ENCODE results near the gene LPCAT3.

The LPCAT3 gene

DNA sequence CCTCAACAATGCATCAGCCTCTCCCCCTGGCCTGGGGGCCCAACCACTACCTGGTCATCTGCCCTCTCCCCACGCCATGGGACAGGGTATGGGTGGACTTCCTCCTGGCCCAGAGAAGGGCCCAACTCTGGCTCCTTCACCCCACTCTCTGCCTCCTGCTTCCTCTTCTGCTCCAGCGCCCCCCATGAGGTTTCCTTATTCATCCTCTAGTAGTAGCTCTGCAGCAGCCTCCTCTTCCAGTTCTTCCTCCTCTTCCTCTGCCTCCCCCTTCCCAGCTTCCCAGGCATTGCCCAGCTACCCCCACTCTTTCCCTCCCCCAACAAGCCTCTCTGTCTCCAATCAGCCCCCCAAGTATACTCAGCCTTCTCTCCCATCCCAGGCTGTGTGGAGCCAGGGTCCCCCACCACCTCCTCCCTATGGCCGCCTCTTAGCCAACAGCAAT, 82.1 kb downstream of the LPCAT3 start:
- DNase-seq: no peak

GRCh38 chr12:6935371-6936193, 82.7 kb downstream of the LPCAT3 start:
- no peak for DNase-seq

DNA sequence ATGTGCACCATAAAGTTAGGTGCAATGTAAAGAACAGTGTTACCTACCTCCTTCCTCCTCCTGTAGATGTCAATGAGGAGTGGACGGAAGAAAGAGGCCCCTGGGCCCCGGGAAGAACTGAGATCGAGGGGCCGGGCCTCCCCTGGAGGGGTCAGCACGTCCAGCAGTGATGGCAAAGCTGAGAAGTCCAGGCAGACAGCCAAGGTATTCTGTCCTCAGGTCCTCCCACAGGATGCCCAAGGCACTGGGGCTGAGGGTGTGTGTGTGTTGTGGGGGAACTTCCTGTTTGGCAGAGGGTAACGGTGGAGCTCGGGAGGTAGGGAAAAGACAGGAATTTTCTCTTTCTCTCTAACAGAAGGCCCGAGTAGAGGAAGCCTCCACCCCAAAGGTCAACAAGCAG, 84.2 kb downstream of the LPCAT3 start:
- no peak for DNase-seq

DNA sequence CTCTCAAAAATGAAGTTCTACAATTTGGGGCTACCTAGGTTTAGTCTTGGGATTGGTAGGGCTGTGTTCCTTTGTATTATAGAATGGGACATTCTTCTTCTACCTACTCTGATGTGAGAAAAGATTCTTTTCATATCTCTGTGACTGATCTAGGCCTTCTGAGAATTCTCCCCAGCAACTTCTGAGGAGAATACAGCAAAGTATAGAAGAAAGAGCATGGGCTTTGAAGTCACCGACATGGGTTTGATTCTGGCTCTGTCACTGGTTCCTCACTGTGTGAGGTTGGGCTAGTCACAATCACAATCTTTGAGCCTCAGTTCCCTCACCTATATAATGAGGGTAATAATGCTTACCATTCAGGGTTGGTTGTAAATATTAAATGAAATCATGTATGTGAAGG, 85.5 kb downstream of the LPCAT3 start:
- no peak for DNase-seq

DNA sequence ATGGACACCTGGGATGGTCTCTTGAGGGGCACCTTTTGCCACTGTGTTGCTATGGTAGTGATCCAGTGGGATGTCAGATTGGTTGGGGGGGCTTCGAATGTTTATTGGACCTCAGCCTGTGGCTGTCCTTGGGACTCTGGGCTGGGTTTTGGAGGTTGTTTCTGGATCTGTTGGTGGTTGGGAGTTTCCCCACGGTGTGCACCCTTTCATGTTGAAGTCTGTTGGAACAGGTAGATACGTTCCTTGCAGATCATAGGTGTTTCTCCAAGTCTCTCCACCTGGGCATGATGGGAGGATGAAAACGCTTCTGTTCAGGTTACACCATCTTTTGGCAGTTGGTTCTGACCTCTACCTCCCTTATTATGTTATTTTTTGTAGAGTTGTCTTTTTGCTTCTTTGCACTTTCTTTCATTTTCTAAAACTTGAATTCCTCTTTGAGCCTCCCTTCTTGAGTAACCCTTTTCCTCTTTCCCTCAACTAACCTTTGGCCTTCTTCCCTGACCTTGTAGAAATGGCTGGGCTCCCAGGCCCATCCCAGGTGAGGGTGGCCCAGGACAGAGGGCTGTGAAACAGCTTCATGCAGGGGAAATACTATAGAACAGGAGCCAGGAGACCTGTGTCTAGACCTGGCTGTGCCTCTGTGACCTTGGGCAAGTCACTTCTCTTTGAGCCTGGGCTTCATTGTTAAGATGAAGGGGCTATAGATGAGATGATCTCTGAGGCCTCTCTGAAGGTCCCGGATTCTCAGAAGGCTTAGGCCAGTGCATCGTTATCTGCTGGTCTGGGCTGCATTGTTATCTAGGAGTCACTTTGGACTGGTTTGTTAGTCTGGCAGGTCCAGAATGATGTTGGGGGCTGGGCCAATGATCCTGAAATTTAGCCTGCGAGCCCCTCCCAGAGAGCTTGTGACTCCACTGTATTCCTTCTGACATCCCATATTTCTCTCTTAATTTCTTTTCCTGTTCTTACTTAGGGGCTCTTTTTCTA, 88.5 kb downstream of the LPCAT3 start:
- DNase-seq: no peak

DNA sequence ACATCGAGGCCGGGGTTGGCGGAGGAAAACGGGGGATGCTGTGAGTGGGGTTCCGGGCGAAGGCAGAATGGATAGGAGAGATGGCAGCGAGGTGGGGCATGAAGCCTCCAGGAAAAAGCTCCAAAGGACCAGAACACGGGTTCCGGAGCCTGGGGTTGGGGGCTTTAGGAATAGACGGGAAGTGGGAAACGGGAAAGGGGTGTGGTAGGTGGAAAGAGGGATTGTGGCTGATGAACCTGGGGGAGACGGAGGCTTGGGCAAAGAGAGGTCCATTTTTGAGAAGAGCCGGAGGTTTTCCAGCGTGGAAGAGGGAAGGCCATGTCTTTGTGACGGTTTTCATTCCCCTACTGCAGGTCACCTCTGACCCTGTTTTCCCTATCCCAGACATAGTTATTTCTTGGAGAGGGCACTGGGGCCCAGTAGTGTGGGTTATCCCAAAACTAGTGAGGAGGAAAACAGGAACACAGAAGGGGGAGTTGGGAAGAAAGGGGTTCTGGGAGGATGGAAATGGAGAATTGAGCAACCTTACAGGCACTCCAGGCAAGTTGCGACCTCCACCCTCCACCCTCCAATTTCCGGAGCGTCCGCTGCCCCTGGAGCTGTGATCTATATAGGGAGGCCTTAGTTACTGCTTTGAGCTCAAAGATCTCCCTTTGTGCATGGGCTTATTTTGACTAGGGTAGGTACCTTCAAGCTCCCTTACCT, 89.4 kb downstream of the LPCAT3 start:
- DNase-seq: no peak

DNA sequence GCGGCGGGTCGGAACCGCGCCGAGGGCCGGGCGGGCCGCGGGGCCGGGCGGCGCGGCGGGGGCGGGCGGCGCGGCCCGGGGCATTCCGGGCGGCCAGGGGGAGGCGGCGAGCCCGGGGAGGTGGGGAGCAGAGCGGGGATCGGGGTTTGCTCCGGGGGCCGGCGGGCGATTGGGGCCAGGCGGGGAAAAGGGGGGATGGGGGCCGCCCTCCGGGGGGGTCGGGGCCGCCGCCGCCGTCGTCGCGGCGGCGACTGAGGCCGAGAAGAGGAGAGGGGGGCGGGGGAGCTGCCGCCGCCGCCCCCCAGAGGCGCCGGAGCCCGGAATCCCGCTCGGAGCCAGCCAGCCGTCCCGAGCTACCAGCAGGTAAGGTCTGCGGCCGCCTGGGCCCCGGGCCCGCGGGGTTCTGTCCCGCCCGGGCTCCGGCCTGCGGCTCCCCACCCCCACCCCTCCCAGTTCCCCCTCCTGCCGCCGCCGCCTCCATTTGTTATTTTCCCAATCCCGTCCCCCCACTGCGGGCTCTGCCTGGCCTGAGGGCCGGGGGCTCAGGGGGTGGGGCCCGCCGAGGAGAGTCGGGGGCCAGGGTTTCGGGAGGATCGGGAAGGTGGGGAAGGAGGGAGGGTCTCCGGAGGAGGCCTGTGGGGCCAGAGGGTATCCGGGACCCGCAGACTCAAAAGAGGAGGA, 90.1 kb downstream of the LPCAT3 start:
- DNase-seq: peak; percentile 20

GRCh38 chr12:6927379-6928021, 90.8 kb downstream of the LPCAT3 start, which contains the start of gene ATN1:
Gene ATN1 (plus strand): TSS chr12:6927959. CDS start chr12:6934002, 6,043 bp downstream.
- DNase-seq: peak; percentile 46

All from T-helper 9 cell (primary cell).